Right lung (tissue), 5 donors: ENCODE data around the gene CHFR. TPM values are rescaled to one million over a fixed set of nuclear protein-coding genes. Genes with fewer than 3 reads are reported as not detected.

ENCODE experiments used
- polyA plus RNA-seq, 5 donors: library from polyadenylated mRNA; unstranded; fragments of 120-200 nt; gene quantifications; one replicate each; pipeline versions ENCODE4 v1.2.1 to v1.2.3, GENCODE V29; 2013; ENCODE audit warnings: inconsistent platforms in 1 of 5, low replicate concordance in 1 of 5; ENCODE audit not compliant: insufficient read length in 5 of 5, insufficient read depth in 1 of 5

Gene CHFR
- polyA plus RNA-seq, 5 donors, result 22.4 to 26.3 (median 24.1) TPM

Other genes with a start within 250 kb of the CHFR start
- gene POLE, start 200.3 kb downstream of the CHFR start, polyA plus RNA-seq, result 10 to 100 TPM; 43.0 to 56.1 (median 50.5) TPM
- 10 to 100 TPM; 36.6 to 53.8 (median 41.9) TPM for gene PXMP2, start 200.0 kb downstream of the CHFR start, polyA plus RNA-seq
- gene PGAM5, start 176.8 kb downstream of the CHFR start, polyA plus RNA-seq, result 10 to 100 TPM; 11.4 to 22.0 (median 15.0) TPM
- gene ANKLE2, start 125.8 kb downstream of the CHFR start, polyA plus RNA-seq, result 10 to 100 TPM; 64.1 to 84.7 (median 75.1) TPM
- gene GOLGA3, start 58.7 kb downstream of the CHFR start, polyA plus RNA-seq, result 10 to 100 TPM; 27.9 to 50.0 (median 37.5) TPM
- gene ZNF605, start 68.7 kb upstream of the CHFR start, polyA plus RNA-seq, result 10 to 100 TPM; 15.7 to 30.3 (median 23.7) TPM
- gene ZNF26, start 98.8 kb upstream of the CHFR start, polyA plus RNA-seq, result 10 to 100 TPM; 13.4 to 18.0 (median 15.0) TPM
- gene ZNF84, start 149.9 kb upstream of the CHFR start, polyA plus RNA-seq, result 10 to 100 TPM; 44.5 to 93.7 (median 75.6) TPM
- gene ZNF140, start 193.3 kb upstream of the CHFR start, polyA plus RNA-seq, result 10 to 100 TPM; 31.8 to 50.0 (median 39.5) TPM
- 1 to 10 TPM; 3.7 to 8.4 (median 8.1) TPM for gene ZNF891, start 242.7 kb upstream of the CHFR start, polyA plus RNA-seq
- gene ZNF10, start 243.0 kb upstream of the CHFR start, polyA plus RNA-seq, result 10 to 100 TPM; 24.9 to 38.9 (median 32.9) TPM